SK-N-SH (cell line): ENCODE data around the gene GRM2. TPM values are rescaled to one million over a fixed set of nuclear protein-coding genes. Genes with fewer than 3 reads are reported as not detected.

Source experiments
- CTCF ChIA-PET: fragments of 300-600, 350-600 bp; formaldehyde crosslinking; extraction: SDS; loops from one replicate; lab custom pipeline; 2021; lab: Yijun Ruan, JAX
- POLR2A ChIA-PET: fragments of 350-600 bp; sonication (Branson Sonifier 250); formaldehyde crosslinking; extraction: SDS; loops from one replicate; lab custom pipeline; 2020; ENCODE audit warnings: antibody characterized with exemption, inconsistent platforms; lab: Yijun Ruan, JAX
- DNase-seq: peaks from one replicate; pipeline ENCODE4 v3.0.0; 2012
- H2AFZ ChIP-seq: fragments of 200-600 bp; sonication (generic); 2 replicates; pipeline ENCODE4 v1.8.1; 2016; ENCODE audit warnings: antibody characterized with exemption, mild to moderate bottlenecking, low read depth
- H3F3A ChIP-seq: fragments of 200-600 bp; sonication (generic); replicated peaks from 2 replicates; pipeline ENCODE3; 2016; ENCODE audit warnings: antibody characterized with exemption, mild to moderate bottlenecking; ENCODE audit not compliant: insufficient read depth
- H3K27ac ChIP-seq, 2 experiments: fragments of 200-500 bp in 1 of 2; fragments of 200-600 bp in 1 of 2; sonication (Bioruptor generic) in 1 of 2; sonication (generic), shearing (Covaris generic) in 1 of 2; 2 replicates each; pipeline versions ENCODE4 v1.5.1 to v1.6.1; 2014 to 2016; ENCODE audit warnings: low read depth in 2 of 2, inconsistent platforms in 1 of 2, low read length in 1 of 2, mild to moderate bottlenecking in 1 of 2, mixed read lengths in 1 of 2
- H3K27me3 ChIP-seq: fragments of 200-600 bp; sonication (generic), shearing (Covaris generic); 2 replicates; pipeline ENCODE4 v1.6.1; 2016; ENCODE audit warnings: mixed run types; ENCODE audit not compliant: insufficient read depth
- H3K36me3 ChIP-seq, 2 experiments: fragments of 200-500 bp in 1 of 2; fragments of 200-600 bp in 1 of 2; sonication (Bioruptor generic) in 1 of 2; sonication (generic) in 1 of 2; replicated peaks in 1 of 2; 2 replicates each; pipeline versions ENCODE3 to v1.5.1; 2014 to 2016; ENCODE audit warnings: low read length in 1 of 2, mild to moderate bottlenecking in 1 of 2; ENCODE audit not compliant: insufficient read depth in 2 of 2, control insufficient read depth in 1 of 2
- H3K4me1 ChIP-seq, 2 experiments: fragments of 200-500 bp in 1 of 2; fragments of 200-600 bp in 1 of 2; sonication (Bioruptor generic) in 1 of 2; sonication (generic), shearing (Covaris generic) in 1 of 2; 2 replicates each; pipeline versions ENCODE4 v1.5.1 to v1.6.1; 2014 to 2016; ENCODE audit warnings: low read depth in 1 of 2, low read length in 1 of 2, mixed run types in 1 of 2; ENCODE audit not compliant: insufficient read depth in 2 of 2, control insufficient read depth in 1 of 2
- H3K4me2 ChIP-seq: fragments of 200-600 bp; sonication (generic), shearing (Covaris generic); 2 replicates; pipeline ENCODE4 v1.6.1; 2017; ENCODE audit warnings: mixed run types
- H3K4me3 ChIP-seq, 2 experiments: fragments of 200-500 bp in 1 of 2; fragments of 200-600 bp in 1 of 2; sonication (Bioruptor generic) in 1 of 2; sonication (generic), shearing (Covaris generic) in 1 of 2; 2 replicates each; pipeline versions ENCODE4 v1.5.1 to v1.8.1; 2014 to 2016; ENCODE audit warnings: low read depth in 2 of 2, inconsistent platforms in 1 of 2, low read length in 1 of 2, mild to moderate bottlenecking in 1 of 2, mixed read lengths in 1 of 2, moderate library complexity in 1 of 2
- H3K79me2 ChIP-seq: fragments of 200-600 bp; sonication (generic); 2 replicates; pipeline ENCODE4 v1.8.1; 2017; ENCODE audit warnings: mild to moderate bottlenecking; ENCODE audit not compliant: insufficient read depth
- H3K9ac ChIP-seq: fragments of 200-600 bp; sonication (generic); 2 replicates; pipeline ENCODE4 v1.6.1; 2017; ENCODE audit warnings: mixed run types
- H3K9me2 ChIP-seq: fragments of 200-600 bp; sonication (generic); 2 replicates; pipeline ENCODE4 v1.6.1; 2017; ENCODE audit warnings: mixed run types
- H3K9me3 ChIP-seq: fragments of 200-600 bp; sonication (generic); 2 replicates; pipeline ENCODE4 v1.6.1; 2017; ENCODE audit warnings: mixed run types, mild to moderate bottlenecking, moderate library complexity
- H4K20me1 ChIP-seq: fragments of 200-600 bp; sonication (generic); 2 replicates; pipeline ENCODE4 v1.6.1; 2017; ENCODE audit warnings: mild to moderate bottlenecking, mixed run types; ENCODE audit not compliant: insufficient read depth
- CHD2 ChIP-seq: fragments of 150-350 bp; IDR thresholded peaks from 2 replicates; pipeline ENCODE4 v1.6.1; 2018; ENCODE audit warnings: low read length; ENCODE audit not compliant: partially characterized antibody
- EP300 ChIP-seq, 2 experiments: IDR thresholded peaks; 2 replicates each; pipeline versions ENCODE4 v1.4.0 to v1.6.1; 2012; ENCODE audit warnings: borderline replicate concordance in 1 of 2, low read depth in 1 of 2, low read length in 1 of 2
- EZH2phosphoT487 ChIP-seq: fragments of 200-600 bp; sonication (generic); IDR thresholded peaks from 2 replicates; pipeline ENCODE4 v1.6.1; 2017; ENCODE audit warnings: low read depth, mixed run types, mild to moderate bottlenecking, antibody characterized with exemption, moderate library complexity, borderline replicate concordance
- FOXM1 ChIP-seq: IDR thresholded peaks from 2 replicates; pipeline ENCODE4 v1.4.0; 2012; ENCODE audit warnings: low read depth, mild to moderate bottlenecking
- GABPA ChIP-seq: IDR thresholded peaks from 2 replicates; pipeline ENCODE4 v1.4.0; 2012; ENCODE audit warnings: low read depth, mild to moderate bottlenecking
- MEF2A ChIP-seq: IDR thresholded peaks from 2 replicates; pipeline ENCODE4 v1.4.0; 2012; ENCODE audit warnings: low read depth, borderline replicate concordance
- NFIC ChIP-seq: IDR thresholded peaks from 2 replicates; pipeline ENCODE4 v1.4.0; 2012; ENCODE audit warnings: borderline replicate concordance
- POLR2AphosphoS5 ChIP-seq: IDR thresholded peaks from 2 replicates; pipeline ENCODE4 v1.6.1; 2012; ENCODE audit warnings: low read depth, low read length
- RCOR1 ChIP-seq: fragments of 150-350 bp; IDR thresholded peaks from 2 replicates; pipeline ENCODE4 v1.6.1; 2017; ENCODE audit warnings: antibody characterized with exemption, low read length
- RFX5 ChIP-seq: IDR thresholded peaks from 2 replicates; pipeline ENCODE4 v1.6.1; 2012; ENCODE audit warnings: mild to moderate bottlenecking, improper control_type of control experiment, low read length
- TEAD4 ChIP-seq: IDR thresholded peaks from 2 replicates; pipeline ENCODE4 v1.4.0; 2012; ENCODE audit warnings: mild to moderate bottlenecking, borderline replicate concordance; ENCODE audit not compliant: insufficient read depth
- YY1 ChIP-seq: IDR thresholded peaks from 2 replicates; pipeline ENCODE4 v1.4.0; 2012; ENCODE audit warnings: low read depth, mild to moderate bottlenecking
- WGBS: methylation state at CpG from one replicate; pipeline ENCODE4 v1.1.6; 2017; ENCODE audit warnings: low lambda C conversion rate; 5-methylcytosine and 5-hydroxymethylcytosine counted together
- polyA plus RNA-seq, 3 experiments: library from polyadenylated mRNA; depleted of rRNA; stranded (reverse); fragments of >200 nt; gene quantifications; 2 replicates each; pipeline ENCODE4 v1.2.3, GENCODE V29; 2012
- TF ChIP-seq, protein P1 (sequence below): fragments of 150-350 bp; IDR thresholded peaks from 2 replicates; pipeline ENCODE4 v1.6.1; 2016; ENCODE audit warnings: mild to moderate bottlenecking, low read depth, low read length
- TF ChIP-seq, protein P2 (sequence below): IDR thresholded peaks from 2 replicates; pipeline ENCODE4 v1.4.0; 2012; ENCODE audit warnings: low read depth

The GRM2 gene
- polyA plus RNA-seq, 1 of the 3 experiments (the other 2 are of a cell fraction), result 0.15 TPM

GRCh38 chr3:51698209-51698608, 8.7 kb upstream of the GRM2 start:
- Histone ChIP-seq H3K4me3 (no peak overlapping the region), H3F3A (no peaks in the 10 kb centered on the region), H3K27ac (no peak overlapping the region), H3K9me3 (no peaks in the 10 kb centered on the region), H3K36me3 (peaks cover 0 to 34% of the 10 kb centered on the region in 2 experiments), H2AFZ (no peak overlapping the region), H3K4me1 (peaks cover 0 to 9% of the 10 kb centered on the region in 2 experiments; a peak in 1 of 4 replicates), H3K79me2 (no peaks in the 10 kb centered on the region), H3K4me2 (no peak overlapping the region), H3K9me2 (no peaks in the 10 kb centered on the region), H3K27me3 (no peaks in the 10 kb centered on the region), H3K9ac (no peak overlapping the region), H4K20me1 (0 out of 2 replicates have a peak, but pooled peaks cover 20% of the 10 kb centered on the region)
- POLR2A ChIA-PET, result no interaction called here
- CTCF ChIA-PET, result interaction anchor here (2.9 to 7.2 kb wide), 2 partner anchors 16 to 21 kb away, joined by 11 to 50 read pairs; no protein-coding TSS in a partner anchor
- DNase-seq, result no peak
- TF ChIP-seq CHD2 (no peak), EP300 (IDR thresholded peaks at IDR 0.05; ENCODE audit: borderline replicate concordance in 1 of 2, low read depth in 1 of 2, low read length in 1 of 2) (no peak), RCOR1 (no peak), EZH2phosphoT487 (no peak), FOXM1 (no peak), NFIC (no peak), MEF2A (no peak), TEAD4 (no peak), POLR2AphosphoS5 (no peak)
- 90% methylated on average over 6 of the region's 6 CpGs for WGBS

- no peak overlapping the region for H3K4me2 ChIP-seq
- no peaks in the 10 kb centered on the region for H3K27me3 ChIP-seq
- H3K9me2 ChIP-seq, result no peaks in the 10 kb centered on the region
- H3K27ac ChIP-seq, result no peak overlapping the region
- peaks cover 0 to 11% of the 10 kb centered on the region in 2 experiments; a peak in 1 of 4 replicates for H3K4me1 ChIP-seq
- H3K9ac ChIP-seq, result no peak overlapping the region
- no peaks in the 10 kb centered on the region for H3K9me3 ChIP-seq
- ChIA-PET CTCF (interaction anchor here (1.5 to 7.2 kb wide), 4 partner anchors 10 to 19 kb away, joined by 4 to 50 read pairs (median 6); no protein-coding TSS in a partner anchor), POLR2A (no interaction called here)
- no peak for TF ChIP-seq GABPA
- TF ChIP-seq, protein P1, sequence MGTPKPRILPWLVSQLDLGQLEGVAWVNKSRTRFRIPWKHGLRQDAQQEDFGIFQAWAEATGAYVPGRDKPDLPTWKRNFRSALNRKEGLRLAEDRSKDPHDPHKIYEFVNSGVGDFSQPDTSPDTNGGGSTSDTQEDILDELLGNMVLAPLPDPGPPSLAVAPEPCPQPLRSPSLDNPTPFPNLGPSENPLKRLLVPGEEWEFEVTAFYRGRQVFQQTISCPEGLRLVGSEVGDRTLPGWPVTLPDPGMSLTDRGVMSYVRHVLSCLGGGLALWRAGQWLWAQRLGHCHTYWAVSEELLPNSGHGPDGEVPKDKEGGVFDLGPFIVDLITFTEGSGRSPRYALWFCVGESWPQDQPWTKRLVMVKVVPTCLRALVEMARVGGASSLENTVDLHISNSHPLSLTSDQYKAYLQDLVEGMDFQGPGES, result no peak
- TF ChIP-seq, protein P2, sequence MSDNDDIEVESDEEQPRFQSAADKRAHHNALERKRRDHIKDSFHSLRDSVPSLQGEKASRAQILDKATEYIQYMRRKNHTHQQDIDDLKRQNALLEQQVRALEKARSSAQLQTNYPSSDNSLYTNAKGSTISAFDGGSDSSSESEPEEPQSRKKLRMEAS, result no peak
- no peak for TF ChIP-seq YY1
- no peak for TF ChIP-seq EP300 (IDR thresholded peaks at IDR 0.05; ENCODE audit: borderline replicate concordance in 1 of 2, low read depth in 1 of 2, low read length in 1 of 2)
- TF ChIP-seq RFX5, result no peak
- peaks cover 39% of the 10 kb centered on the region for H4K20me1 ChIP-seq
- H3K36me3 ChIP-seq, result peaks cover 0 to 36% of the 10 kb centered on the region in 2 experiments
- no peaks in the 10 kb centered on the region for H3F3A ChIP-seq
- no peak overlapping the region for H2AFZ ChIP-seq
- no peak overlapping the region for H3K4me3 ChIP-seq
- no peak for DNase-seq
- no peaks in the 10 kb centered on the region for H3K79me2 ChIP-seq
- WGBS, result no CpG with 5 or more reads among the region's 2 CpGs
These were observed 6.5 kb upstream of the GRM2 start for GRCh38 chr3:51700403-51700802.
